Calu3 (cell line): ENCODE measurements around the gene NR5A2. TPM values are rescaled to one million over a fixed set of nuclear protein-coding genes. Genes with fewer than 3 reads are reported as not detected.

Experiments used
- BruUV-seq: library from RNA; stranded (reverse); fragments of 400-500 nt; replicated peaks from 2 replicates; lab custom pipeline; 2021; lab: Mats Ljungman, UMichigan
- CTCF ChIA-PET: fragments of 300-600 bp; sonication (Branson Sonifier 250); formaldehyde crosslinking; loops from one replicate; lab custom pipeline; 2022; ENCODE audit warnings: antibody characterized with exemption; lab: Charles Lee
- DNase-seq: peaks from one replicate; pipeline ENCODE4 v3.0.0; 2022
- H3K27ac Mint-ChIP-seq: one replicate; pipeline ENCODE4 v1.8.0; 2022; ENCODE audit warnings: mixed read lengths; ENCODE audit not compliant: unreplicated experiment
- H3K27me3 Mint-ChIP-seq: one replicate; pipeline ENCODE4 v1.8.0; 2022; ENCODE audit warnings: mixed read lengths; ENCODE audit not compliant: unreplicated experiment
- H3K36me3 Mint-ChIP-seq: one replicate; pipeline ENCODE4 v1.8.0; 2022; ENCODE audit warnings: mild to moderate bottlenecking, moderate library complexity, mixed read lengths; ENCODE audit not compliant: insufficient read depth, unreplicated experiment
- H3K4me1 Mint-ChIP-seq: one replicate; pipeline ENCODE4 v1.8.0; 2022; ENCODE audit warnings: mild to moderate bottlenecking, low read depth, mixed read lengths; ENCODE audit not compliant: unreplicated experiment
- H3K4me3 Mint-ChIP-seq: one replicate; pipeline ENCODE4 v1.8.0; 2022; ENCODE audit warnings: mild to moderate bottlenecking, low read depth, moderate library complexity, mixed read lengths; ENCODE audit not compliant: unreplicated experiment
- H3K9me3 Mint-ChIP-seq: one replicate; pipeline ENCODE4 v1.8.0; 2022; ENCODE audit warnings: low read depth, mixed read lengths; ENCODE audit not compliant: unreplicated experiment
- CTCF ChIP-seq: fragments of 200-600 bp; IDR thresholded peaks from one replicate; pipeline ENCODE4 v1.8.0; 2022; ENCODE audit warnings: antibody characterized with exemption; ENCODE audit not compliant: unreplicated experiment
- intact Hi-C: fragments of 100-400 bp; cut with micrococcal nuclease; formaldehyde crosslinking; loops from one replicate; pipeline ENCODE4 v1.10.0; 2022; ENCODE audit not compliant: unreplicated experiment
- total RNA-seq: library from RNA; stranded (reverse); gene quantifications from 2 replicates; pipeline ENCODE4 v1.2.3, GENCODE V29; 2022

The NR5A2 gene
- total RNA-seq, 1 experiment from 2014 or later, result 6.9 TPM

GRCh38 chr1:200162258-200162657 is 134.7 kb downstream of the NR5A2 start:
- H3K4me1 Mint-ChIP-seq, result peaks cover 22% of the 10 kb centered on the region
- H3K27ac Mint-ChIP-seq, result no peak overlapping the region
- no peaks in the 10 kb centered on the region for H3K27me3 Mint-ChIP-seq
- H3K4me3 Mint-ChIP-seq, result no peak overlapping the region
- no peaks in the 10 kb centered on the region for H3K36me3 Mint-ChIP-seq
- no peaks in the 10 kb centered on the region for H3K9me3 Mint-ChIP-seq
- CTCF ChIA-PET, result interaction anchor here (0.5 kb wide), 1 partner anchor 347 kb away, joined by 3 read pairs; no protein-coding TSS in a partner anchor
- no TSS peak for BruUV-seq
- TF ChIP-seq CTCF, result no peak
- no peak for DNase-seq
- intact Hi-C loops, result no loop called here

GRCh38 chr1:200162877-200163276 is 135.4 kb downstream of the NR5A2 start:
- Mint-ChIP-seq H3K36me3 (no peaks in the 10 kb centered on the region), H3K9me3 (no peaks in the 10 kb centered on the region), H3K27ac (no peak overlapping the region), H3K4me3 (no peak overlapping the region), H3K27me3 (no peaks in the 10 kb centered on the region), H3K4me1 (peaks cover 16% of the 10 kb centered on the region)
- CTCF ChIA-PET, result interaction anchor here (0.5 to 1.1 kb wide), 2 partner anchors 124 to 280 kb away, joined by 3 to 6 read pairs; no protein-coding TSS in a partner anchor
- DNase-seq, result no peak
- intact Hi-C loops, result no loop called here
- TF ChIP-seq CTCF, result no peak
- BruUV-seq, result no TSS peak

- H3K4me3 Mint-ChIP-seq, result no peak overlapping the region
- DNase-seq, result no peak
Measured at GRCh38 chr1:200163911-200164310, 136.4 kb downstream of the NR5A2 start.

GRCh38 chr1:200165493-200166220 is 138.1 kb downstream of the NR5A2 start:
- intact Hi-C loops, result no loop called here
- CTCF ChIA-PET, result no interaction called here

More at GRCh38 chr1:200163911-200164310, 136.4 kb downstream of the NR5A2 start:
- CTCF ChIA-PET, result no interaction called here
- peaks cover 14% of the 10 kb centered on the region for H3K4me1 Mint-ChIP-seq
- TF ChIP-seq CTCF, result no peak
- H3K27ac Mint-ChIP-seq, result no peak overlapping the region
- intact Hi-C loops, result no loop called here
- no peaks in the 10 kb centered on the region for H3K36me3 Mint-ChIP-seq
- H3K9me3 Mint-ChIP-seq, result no peaks in the 10 kb centered on the region
- BruUV-seq, result no TSS peak
- no peaks in the 10 kb centered on the region for H3K27me3 Mint-ChIP-seq

More at GRCh38 chr1:200165493-200166220, 138.1 kb downstream of the NR5A2 start:
- Mint-ChIP-seq H3K36me3 (no peaks in the 10 kb centered on the region), H3K4me3 (no peak overlapping the region), H3K27ac (no peak overlapping the region), H3K9me3 (no peaks in the 10 kb centered on the region), H3K27me3 (no peaks in the 10 kb centered on the region), H3K4me1 (peaks cover 14% of the 10 kb centered on the region)
- DNase-seq, result no peak
- no peak for TF ChIP-seq CTCF
- no TSS peak for BruUV-seq
